ENCODE results near the gene UGGT1.

DNA sequence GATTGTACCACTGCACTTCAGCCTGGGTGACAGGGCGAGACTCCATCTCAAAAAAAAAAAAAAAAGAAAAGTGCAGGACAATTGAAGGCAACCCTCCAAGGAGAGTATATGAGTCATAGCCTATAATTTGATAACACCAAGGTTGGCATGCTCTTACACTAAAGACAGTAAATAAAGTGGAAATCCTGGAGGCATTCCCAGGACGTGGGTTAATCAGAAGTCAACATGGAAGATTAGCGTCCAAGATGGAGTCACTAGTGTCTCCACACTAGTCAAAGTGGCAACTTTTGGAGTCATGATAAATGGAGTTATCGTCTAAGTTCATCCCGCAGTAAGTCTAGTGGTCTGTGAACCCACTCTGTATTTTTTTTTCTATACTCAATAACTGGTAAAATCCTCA lies 21.2 kb upstream of the UGGT1 start:
- TF ChIP-seq, protein P1, sequence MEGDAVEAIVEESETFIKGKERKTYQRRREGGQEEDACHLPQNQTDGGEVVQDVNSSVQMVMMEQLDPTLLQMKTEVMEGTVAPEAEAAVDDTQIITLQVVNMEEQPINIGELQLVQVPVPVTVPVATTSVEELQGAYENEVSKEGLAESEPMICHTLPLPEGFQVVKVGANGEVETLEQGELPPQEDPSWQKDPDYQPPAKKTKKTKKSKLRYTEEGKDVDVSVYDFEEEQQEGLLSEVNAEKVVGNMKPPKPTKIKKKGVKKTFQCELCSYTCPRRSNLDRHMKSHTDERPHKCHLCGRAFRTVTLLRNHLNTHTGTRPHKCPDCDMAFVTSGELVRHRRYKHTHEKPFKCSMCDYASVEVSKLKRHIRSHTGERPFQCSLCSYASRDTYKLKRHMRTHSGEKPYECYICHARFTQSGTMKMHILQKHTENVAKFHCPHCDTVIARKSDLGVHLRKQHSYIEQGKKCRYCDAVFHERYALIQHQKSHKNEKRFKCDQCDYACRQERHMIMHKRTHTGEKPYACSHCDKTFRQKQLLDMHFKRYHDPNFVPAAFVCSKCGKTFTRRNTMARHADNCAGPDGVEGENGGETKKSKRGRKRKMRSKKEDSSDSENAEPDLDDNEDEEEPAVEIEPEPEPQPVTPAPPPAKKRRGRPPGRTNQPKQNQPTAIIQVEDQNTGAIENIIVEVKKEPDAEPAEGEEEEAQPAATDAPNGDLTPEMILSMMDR (conservative IDR thresholded peaks at IDR 0.05; ENCODE audit: low read depth, low read length) = no peak
- TF ChIP-seq EZH2 (IDR thresholded peaks at IDR 0.05; ENCODE audit: borderline replicate concordance, low read depth, low read length, poor library complexity, severe bottlenecking) = no peak
